DOHH2 (cell line): ENCODE results near the gene ITGAV.
A peak's percentile ranks its signal among the peaks of the same experiment; 100 is the strongest.

Experiments
- H3F3A ChIP-seq: fragments of 200-600 bp; sonication (generic), shearing (Covaris generic); 2 replicates; pipeline ENCODE4 v1.6.0; 2016; ENCODE audit warnings: antibody characterized with exemption, mild to moderate bottlenecking; ENCODE audit not compliant: control insufficient read depth, insufficient read depth
- H3K27ac ChIP-seq: fragments of 200-600 bp; sonication (generic); 2 replicates; pipeline ENCODE4 v1.5.1; 2014; ENCODE audit warnings: low read depth, mild to moderate bottlenecking, low read length, moderate library complexity
- H3K27me3 ChIP-seq: fragments of 200-600 bp; sonication (generic); 2 replicates; pipeline ENCODE4 v1.6.1; 2014; ENCODE audit warnings: mild to moderate bottlenecking, low read length, mixed read lengths; ENCODE audit not compliant: control insufficient read depth
- H3K36me3 ChIP-seq: fragments of 200-600 bp; sonication (generic); 2 replicates; pipeline ENCODE4 v1.6.1; 2014; ENCODE audit warnings: mild to moderate bottlenecking, low read length, moderate library complexity, mixed read lengths; ENCODE audit not compliant: control insufficient read depth
- H3K4me1 ChIP-seq: fragments of 200-600 bp; sonication (generic); 2 replicates; pipeline ENCODE4 v1.6.1; 2014; ENCODE audit warnings: mild to moderate bottlenecking, low read length, mixed read lengths; ENCODE audit not compliant: control insufficient read depth
- H3K4me2 ChIP-seq: fragments of 200-600 bp; sonication (generic); 2 replicates; pipeline ENCODE4 v1.6.0; 2014; ENCODE audit warnings: mild to moderate bottlenecking, low read length, moderate library complexity
- H3K4me3 ChIP-seq: fragments of 200-600 bp; sonication (generic); 2 replicates; pipeline ENCODE4 v1.5.1; 2014; ENCODE audit warnings: mild to moderate bottlenecking, low read length, mixed read lengths
- H3K79me2 ChIP-seq: fragments of 200-600 bp; sonication (generic); 2 replicates; pipeline ENCODE4 v1.6.1; 2014; ENCODE audit warnings: mild to moderate bottlenecking, low read length, mixed read lengths; ENCODE audit not compliant: control insufficient read depth
- H3K9me2 ChIP-seq: fragments of 200-600 bp; sonication (generic); replicated peaks from 2 replicates; pipeline ENCODE4 v1.6.1; 2014; ENCODE audit warnings: mild to moderate bottlenecking, low read length, mixed read lengths; ENCODE audit not compliant: control insufficient read depth
- H3K9me3 ChIP-seq: fragments of 200-600 bp; sonication (generic); 2 replicates; pipeline ENCODE4 v1.6.1; 2014; ENCODE audit warnings: antibody characterized with exemption, low read length, mixed read lengths; ENCODE audit not compliant: control insufficient read depth, insufficient read depth
- H4K20me1 ChIP-seq: fragments of 200-600 bp; sonication (generic); 2 replicates; pipeline ENCODE4 v1.6.0; 2014; ENCODE audit warnings: low read depth, mild to moderate bottlenecking, antibody characterized with exemption, low read length, moderate library complexity; ENCODE audit not compliant: control insufficient read depth, insufficient read depth
- EZH2phosphoT487 ChIP-seq: fragments of 200-600 bp; sonication (generic); IDR thresholded peaks from 2 replicates; pipeline ENCODE4 v1.6.1; 2017; ENCODE audit warnings: borderline replicate concordance, mild to moderate bottlenecking, antibody characterized with exemption, low read length, moderate library complexity, mixed read lengths
- TF ChIP-seq, protein P1 (sequence below): fragments of 200-600 bp; sonication (generic); IDR thresholded peaks from one replicate; pipeline ENCODE4 v1.5.1; 2014; ENCODE audit warnings: antibody characterized with exemption, mild to moderate bottlenecking, low read depth, low read length; ENCODE audit not compliant: poor library complexity, severe bottlenecking

The ITGAV gene

GRCh38 chr2:186702501-186702900 is 112.6 kb downstream of the ITGAV start:
- Histone ChIP-seq H3F3A (no peaks in the 10 kb centered on the region), H3K27me3 (no peaks in the 10 kb centered on the region), H3K4me3 (no peak overlapping the region), H4K20me1 (no peaks in the 10 kb centered on the region), H3K9me2 (no peaks in the 10 kb centered on the region), H3K9me3 (no peaks in the 10 kb centered on the region), H3K79me2 (peaks cover 6% of the 10 kb centered on the region), H3K27ac (no peak overlapping the region), H3K4me1 (peaks cover 3% of the 10 kb centered on the region), H3K36me3 (no peaks in the 10 kb centered on the region), H3K4me2 (no peak overlapping the region)
- TF ChIP-seq EZH2phosphoT487: no peak
- TF ChIP-seq, protein P1, sequence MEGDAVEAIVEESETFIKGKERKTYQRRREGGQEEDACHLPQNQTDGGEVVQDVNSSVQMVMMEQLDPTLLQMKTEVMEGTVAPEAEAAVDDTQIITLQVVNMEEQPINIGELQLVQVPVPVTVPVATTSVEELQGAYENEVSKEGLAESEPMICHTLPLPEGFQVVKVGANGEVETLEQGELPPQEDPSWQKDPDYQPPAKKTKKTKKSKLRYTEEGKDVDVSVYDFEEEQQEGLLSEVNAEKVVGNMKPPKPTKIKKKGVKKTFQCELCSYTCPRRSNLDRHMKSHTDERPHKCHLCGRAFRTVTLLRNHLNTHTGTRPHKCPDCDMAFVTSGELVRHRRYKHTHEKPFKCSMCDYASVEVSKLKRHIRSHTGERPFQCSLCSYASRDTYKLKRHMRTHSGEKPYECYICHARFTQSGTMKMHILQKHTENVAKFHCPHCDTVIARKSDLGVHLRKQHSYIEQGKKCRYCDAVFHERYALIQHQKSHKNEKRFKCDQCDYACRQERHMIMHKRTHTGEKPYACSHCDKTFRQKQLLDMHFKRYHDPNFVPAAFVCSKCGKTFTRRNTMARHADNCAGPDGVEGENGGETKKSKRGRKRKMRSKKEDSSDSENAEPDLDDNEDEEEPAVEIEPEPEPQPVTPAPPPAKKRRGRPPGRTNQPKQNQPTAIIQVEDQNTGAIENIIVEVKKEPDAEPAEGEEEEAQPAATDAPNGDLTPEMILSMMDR: no peak

GRCh38 chr2:186704897-186705296 is 115.0 kb downstream of the ITGAV start:
- Histone ChIP-seq H3K9me2 (no peaks in the 10 kb centered on the region), H3K4me2 (no peak overlapping the region), H3F3A (peaks cover 4% of the 10 kb centered on the region; the same call in 1 of the 2 replicates), H3K9me3 (no peaks in the 10 kb centered on the region), H3K4me3 (no peak overlapping the region), H3K27me3 (no peaks in the 10 kb centered on the region), H3K27ac (no peak overlapping the region), H3K79me2 (peaks cover 6% of the 10 kb centered on the region), H3K4me1 (peaks cover 17% of the 10 kb centered on the region), H4K20me1 (no peaks in the 10 kb centered on the region), H3K36me3 (no peaks in the 10 kb centered on the region)
- TF ChIP-seq, protein P1: no peak

GRCh38 chr2:186709529-186710450 is 119.9 kb downstream of the ITGAV start:
- peak overlapping the region; percentile 32 for H3K4me3 ChIP-seq
- H3K9me3 ChIP-seq: no peaks in the 10 kb centered on the region
- no peak for TF ChIP-seq EZH2phosphoT487
- TF ChIP-seq, protein P1: no peak
- H3F3A ChIP-seq: peaks cover 6% of the 10 kb centered on the region; the same call in 1 of the 2 replicates
- no peaks in the 10 kb centered on the region for H3K36me3 ChIP-seq
- H3K27me3 ChIP-seq: no peaks in the 10 kb centered on the region
- peak overlapping the region; percentile 60 for H3K4me2 ChIP-seq
- H4K20me1 ChIP-seq: no peaks in the 10 kb centered on the region
- peaks cover 38% of the 10 kb centered on the region for H3K4me1 ChIP-seq
- H3K79me2 ChIP-seq: no peaks in the 10 kb centered on the region
- H3K9me2 ChIP-seq: no peaks in the 10 kb centered on the region
- H3K27ac ChIP-seq: peak overlapping the region; percentile 73
